ENCODE data around the gene SPATA2. TPM values are rescaled to one million over a fixed set of nuclear protein-coding genes. Genes with fewer than 3 reads are reported as not detected.

The SPATA2 gene
- total RNA-seq, 2 donors from 2014 or later = 10.6 to 10.8 TPM

GRCh38 chr20:49942303-49942702, 27.0 kb upstream of the SPATA2 start:
- no peak overlapping the region for H3K4me3 Mint-ChIP-seq
- peaks cover 27% of the 10 kb centered on the region for H3K4me1 Mint-ChIP-seq (ENCODE audit: low read depth)
- H3K36me3 Mint-ChIP-seq (ENCODE audit: insufficient read depth in 2 of 2) = peaks cover 2 to 19% of the 10 kb centered on the region in 2 donors
- DNase-seq (no peak), ATAC-seq (replicated peaks in 1 of 2) (no peak)
- H3K27me3 Mint-ChIP-seq (ENCODE audit: low read depth) = no peaks in the 10 kb centered on the region
- H3K27ac Mint-ChIP-seq = no peak overlapping the region
- no peaks in the 10 kb centered on the region for H3K9me3 Mint-ChIP-seq

GRCh38 chr20:49941456-49941855, 26.1 kb upstream of the SPATA2 start:
- Mint-ChIP-seq H3K36me3 (ENCODE audit: insufficient read depth in 2 of 2) (peaks cover 5 to 13% of the 10 kb centered on the region in 2 donors), H3K27me3 (ENCODE audit: low read depth) (no peaks in the 10 kb centered on the region), H3K4me1 (ENCODE audit: low read depth) (peaks cover 34% of the 10 kb centered on the region), H3K27ac (no peak overlapping the region), H3K4me3 (no peak overlapping the region), H3K9me3 (no peaks in the 10 kb centered on the region)
- DNase-seq (no peak), ATAC-seq (replicated peaks in 1 of 2) (no peak)

DNA sequence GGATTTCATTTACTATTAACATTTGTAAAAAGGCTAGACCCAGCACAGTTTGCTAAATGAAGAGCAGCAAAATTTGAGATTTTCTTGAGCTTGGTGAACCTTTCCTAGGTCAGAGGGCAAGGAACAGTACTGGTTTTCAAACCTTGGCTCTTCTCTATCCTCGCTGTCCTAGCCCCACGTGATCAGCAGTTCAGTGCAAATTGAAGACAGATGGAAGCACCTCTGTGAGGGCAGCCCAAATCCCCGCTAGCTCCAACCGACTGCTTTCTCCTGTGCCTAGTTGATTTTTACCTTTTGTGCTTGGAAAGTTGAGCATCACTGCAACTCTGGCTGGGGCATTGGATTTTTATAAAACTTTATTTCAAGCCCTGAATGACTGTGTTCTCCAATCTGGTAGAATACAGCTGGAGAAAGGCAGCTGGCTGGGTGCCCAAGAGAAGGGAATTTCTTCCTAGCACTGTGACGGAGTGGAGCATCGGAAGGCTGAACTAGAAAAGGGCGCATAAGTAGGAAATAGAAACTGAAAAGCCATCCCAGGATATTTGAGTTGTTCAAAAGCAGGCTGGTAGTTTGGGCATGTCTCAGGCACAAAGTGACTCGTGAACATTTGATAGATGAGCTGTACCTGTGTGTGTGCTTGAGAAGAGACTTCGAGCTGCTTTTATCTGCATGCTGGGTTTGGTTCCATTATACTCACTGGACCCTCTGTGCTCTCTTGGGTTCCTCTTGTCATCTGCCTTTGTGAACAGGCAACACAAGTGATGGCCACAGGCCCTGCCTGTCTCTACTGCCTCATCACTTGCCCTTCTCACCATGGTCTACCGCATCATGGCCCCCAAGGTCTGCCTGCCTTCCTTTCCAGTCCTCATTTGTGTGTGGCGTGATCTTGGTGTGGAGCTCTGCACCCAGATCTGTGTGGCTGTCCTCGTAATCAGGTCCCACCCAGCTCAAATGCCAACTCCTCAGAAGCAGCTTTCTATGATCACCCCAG, 23.1 kb upstream of the SPATA2 start:
- no peak for DNase-seq
- peak overlapping the region; percentile 93 to 99 for H3K4me3 Mint-ChIP-seq
- H3K36me3 Mint-ChIP-seq (ENCODE audit: insufficient read depth in 2 of 2) = peaks cover 5 to 12% of the 10 kb centered on the region in 2 donors

DNA sequence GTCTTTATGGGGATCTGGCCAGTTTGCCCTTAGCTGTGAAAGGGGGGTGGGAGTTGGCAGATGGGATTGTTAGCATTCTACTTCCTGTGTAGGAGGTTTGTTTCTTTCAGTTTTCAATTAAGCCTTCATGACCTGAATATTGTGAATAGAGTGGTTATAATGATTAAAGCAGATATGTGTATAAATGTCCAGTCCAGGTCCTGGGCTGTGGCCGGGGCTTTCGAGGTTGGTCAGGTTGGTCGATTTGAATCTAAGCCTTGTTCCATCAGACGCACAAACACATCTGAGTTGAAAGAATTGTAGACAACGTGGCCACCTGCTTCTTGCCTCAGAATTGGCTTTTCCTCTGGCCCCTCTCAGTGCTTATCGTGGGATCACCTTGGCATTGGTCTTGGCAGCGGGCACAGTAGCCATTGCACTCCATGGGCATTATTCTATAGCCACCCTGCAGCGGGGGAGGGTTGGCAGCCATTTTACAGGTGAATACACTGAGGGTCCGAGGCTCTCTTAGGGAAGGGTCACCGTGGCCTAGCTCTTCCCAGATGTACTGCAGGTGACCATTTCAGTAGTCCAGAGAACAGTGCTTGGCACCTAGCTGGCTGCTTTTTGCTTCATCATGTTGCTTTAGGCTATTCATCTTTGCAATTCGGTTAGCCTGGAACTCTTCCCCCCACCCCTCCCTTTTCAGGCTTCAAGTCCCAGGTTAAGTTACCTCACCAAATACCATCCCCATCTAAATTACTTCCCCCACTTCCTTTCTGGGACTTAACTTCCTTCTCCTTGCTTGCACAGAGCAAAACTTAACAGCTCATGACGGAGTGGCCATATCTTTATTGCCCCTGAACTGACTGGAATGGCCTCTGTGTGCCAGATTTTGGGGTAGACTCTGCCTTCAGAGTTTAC, 21.9 kb upstream of the SPATA2 start:
- peak overlapping the region; percentile 93 to 99 for H3K4me3 Mint-ChIP-seq

More for the DNA sequence above, 23.1 kb upstream of the SPATA2 start:
- peaks cover 43% of the 10 kb centered on the region for H3K4me1 Mint-ChIP-seq (ENCODE audit: low read depth)
- no peak for ATAC-seq (replicated peaks in 1 of 2)
- peak overlapping the region; percentile 89 for H3K27ac Mint-ChIP-seq
- H3K27me3 Mint-ChIP-seq (ENCODE audit: low read depth) = no peaks in the 10 kb centered on the region
- H3K9me3 Mint-ChIP-seq = no peaks in the 10 kb centered on the region

GRCh38 chr20:49936153-49937026, 21.1 kb upstream of the SPATA2 start, which contains the start of gene RNF114:
Gene RNF114 (plus strand): TSS chr20:49936397. CDS start chr20:49936413, 16 bp downstream.
- Mint-ChIP-seq H3K27ac (peak within 1 kb of the TSS; percentile 96), H3K36me3 (ENCODE audit: insufficient read depth in 2 of 2) (peaks cover 5 to 6% of the 10 kb centered on the region in 2 donors), H3K4me3 (peak within 1 kb of the TSS; percentile 93 to 99), H3K27me3 (ENCODE audit: low read depth) (no peaks in the 10 kb centered on the region), H3K4me1 (ENCODE audit: low read depth) (peaks cover 41% of the 10 kb centered on the region), H3K9me3 (no peaks in the 10 kb centered on the region)
- peak; percentile 92 to 94 for ATAC-seq (replicated peaks in 1 of 2)
- DNase-seq = peak; percentile 90 to 92

More for the DNA sequence above, 21.9 kb upstream of the SPATA2 start:
- DNase-seq = no peak
- Mint-ChIP-seq H3K9me3 (no peaks in the 10 kb centered on the region), H3K4me1 (ENCODE audit: low read depth) (peaks cover 43% of the 10 kb centered on the region), H3K27ac (peak overlapping the region; percentile 96), H3K36me3 (ENCODE audit: insufficient read depth in 2 of 2) (peaks cover 5 to 10% of the 10 kb centered on the region in 2 donors), H3K27me3 (ENCODE audit: low read depth) (no peaks in the 10 kb centered on the region)
- ATAC-seq (replicated peaks in 1 of 2) = no peak

- Mint-ChIP-seq H3K36me3 (ENCODE audit: insufficient read depth in 2 of 2) (peaks cover 2 to 5% of the 10 kb centered on the region in 2 donors), H3K4me3 (peak overlapping the region; percentile 93 to 99), H3K4me1 (ENCODE audit: low read depth) (peaks cover 35% of the 10 kb centered on the region), H3K27ac (no peak overlapping the region), H3K27me3 (ENCODE audit: low read depth) (no peaks in the 10 kb centered on the region), H3K9me3 (no peaks in the 10 kb centered on the region)
- ATAC-seq (replicated peaks in 1 of 2) (peak; percentile 11 to 16), DNase-seq (no peak)
These were observed 20.4 kb upstream of the SPATA2 start for GRCh38 chr20:49935746-49936152.

DNA sequence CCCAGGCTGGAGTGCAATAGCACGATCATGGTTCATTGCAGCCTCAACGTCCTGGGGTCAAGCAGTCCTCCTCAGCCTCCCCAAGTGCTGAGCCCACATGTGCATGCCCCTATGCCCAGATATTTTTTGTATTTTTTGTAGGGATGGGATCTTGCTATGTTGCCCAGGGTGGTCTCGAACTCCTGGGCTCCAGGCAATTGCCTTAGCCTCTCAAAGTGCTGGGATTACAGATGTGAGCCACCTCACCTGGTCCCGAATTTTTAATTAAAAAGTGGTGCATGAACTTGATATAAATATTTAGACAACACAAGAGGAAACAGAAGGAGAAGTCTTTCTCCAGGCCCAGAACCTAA, 13.8 kb upstream of the SPATA2 start:
- DNase-seq (no peak), ATAC-seq (replicated peaks in 1 of 2) (no peak)
- Mint-ChIP-seq H3K27ac (no peak overlapping the region), H3K4me1 (ENCODE audit: low read depth) (peaks cover 9% of the 10 kb centered on the region), H3K27me3 (ENCODE audit: low read depth) (no peaks in the 10 kb centered on the region), H3K4me3 (no peak overlapping the region), H3K9me3 (no peaks in the 10 kb centered on the region), H3K36me3 (ENCODE audit: insufficient read depth in 2 of 2) (no peaks in the 10 kb centered on the region)

- peak; percentile 81 to 90 for ATAC-seq (replicated peaks in 1 of 2)
- no peaks in the 10 kb centered on the region for H3K36me3 Mint-ChIP-seq (ENCODE audit: insufficient read depth in 2 of 2)
- H3K27ac Mint-ChIP-seq = no peak overlapping the region
- H3K9me3 Mint-ChIP-seq = no peaks in the 10 kb centered on the region
- peak; percentile 76 to 83 for DNase-seq
- H3K4me3 Mint-ChIP-seq = peak overlapping the region; percentile 33 to 48
- peaks cover 9% of the 10 kb centered on the region for H3K4me1 Mint-ChIP-seq (ENCODE audit: low read depth)
- no peaks in the 10 kb centered on the region for H3K27me3 Mint-ChIP-seq (ENCODE audit: low read depth)
These were observed 13.2 kb upstream of the SPATA2 start for GRCh38 chr20:49928411-49929141.

DNA sequence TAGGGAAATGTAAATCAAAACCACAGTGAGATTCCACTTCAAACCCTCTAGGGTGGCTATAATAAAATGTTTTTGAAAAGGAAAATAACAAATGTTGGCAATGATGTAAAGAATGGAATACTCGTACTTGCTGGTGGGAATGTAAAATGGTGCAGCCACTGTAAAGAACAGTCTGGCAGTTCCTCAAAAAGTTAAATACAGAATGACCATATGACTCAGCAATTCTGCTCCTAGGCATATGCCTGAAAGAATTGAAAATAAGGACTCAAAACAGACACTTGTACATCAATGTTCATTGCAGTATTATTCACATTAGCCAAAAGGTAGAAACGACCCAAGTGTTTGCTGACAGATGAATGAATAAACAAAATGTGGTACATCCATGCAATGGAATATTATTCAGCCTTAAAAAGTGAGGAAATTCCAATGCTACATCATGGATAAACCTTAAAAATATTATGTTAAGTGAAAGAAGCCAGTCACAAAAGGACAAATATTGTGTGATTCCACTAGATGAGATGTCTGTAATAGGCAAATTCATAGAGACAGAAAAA, 10.6 kb upstream of the SPATA2 start:
- no peak for DNase-seq
- Mint-ChIP-seq H3K27me3 (ENCODE audit: low read depth) (no peaks in the 10 kb centered on the region), H3K36me3 (ENCODE audit: insufficient read depth in 2 of 2) (no peaks in the 10 kb centered on the region), H3K27ac (no peak overlapping the region), H3K4me1 (ENCODE audit: low read depth) (peaks cover 9% of the 10 kb centered on the region), H3K9me3 (no peaks in the 10 kb centered on the region), H3K4me3 (no peak overlapping the region)
- no peak for ATAC-seq (replicated peaks in 1 of 2)

- Mint-ChIP-seq H3K4me1 (ENCODE audit: low read depth) (peaks cover 9% of the 10 kb centered on the region), H3K4me3 (no peak overlapping the region), H3K27me3 (ENCODE audit: low read depth) (no peaks in the 10 kb centered on the region), H3K36me3 (ENCODE audit: insufficient read depth in 2 of 2) (no peaks in the 10 kb centered on the region), H3K9me3 (no peaks in the 10 kb centered on the region), H3K27ac (no peak overlapping the region)
- ATAC-seq (replicated peaks in 1 of 2) (no peak), DNase-seq (no peak)
These were observed 8.9 kb upstream of the SPATA2 start for GRCh38 chr20:49924247-49924646.

DNA sequence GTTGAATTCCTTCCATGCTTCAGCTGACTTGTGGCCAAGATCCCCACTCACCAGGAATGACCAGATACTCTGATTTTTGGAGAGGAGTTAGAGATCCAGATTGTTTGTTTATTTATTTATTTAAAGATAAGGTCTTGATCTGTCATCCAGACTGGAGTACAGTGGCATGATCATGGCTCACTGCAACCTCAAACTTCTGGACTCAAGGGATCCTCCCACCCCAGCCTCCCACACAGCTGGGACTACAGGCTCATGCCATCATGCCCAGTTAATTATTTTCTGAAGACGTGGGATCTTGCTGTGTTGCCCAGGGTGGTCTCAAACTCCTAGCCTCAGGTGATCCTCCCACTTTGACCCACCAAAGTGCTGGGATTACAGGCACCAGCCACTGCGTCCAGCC, 4.1 kb upstream of the SPATA2 start:
- Mint-ChIP-seq H3K4me1 (ENCODE audit: low read depth) (peaks cover 25% of the 10 kb centered on the region), H3K27ac (no peak overlapping the region), H3K27me3 (ENCODE audit: low read depth) (no peaks in the 10 kb centered on the region), H3K9me3 (no peaks in the 10 kb centered on the region), H3K36me3 (ENCODE audit: insufficient read depth in 2 of 2) (no peaks in the 10 kb centered on the region), H3K4me3 (no peak overlapping the region)
- no peak for DNase-seq
- no peak for ATAC-seq (replicated peaks in 1 of 2)

Data from activated T-cell treated with anti-CD3 and anti-CD28 coated beads, Interleukin-2, amount 50 U/mL, for 72 hours (primary cell).